Measurements from ENCODE around the gene BST2.

Gene BST2

GRCh38 chr19:17405250-17406045 is at the start of gene BST2:
TSS of gene BST2 (minus strand) at chr19:17405630. CDS start at chr19:17405575, 55 bp downstream.
- peak; percentile 74 for DNase-seq (ENCODE audit: low read depth, low spot score)

GRCh38 chr19:17454576-17455071 is 49.2 kb upstream of the BST2 start:
- DNase-seq (ENCODE audit: low read depth, low spot score): no peak

- no peak for DNase-seq (ENCODE audit: low read depth, low spot score)
Measured at GRCh38 chr19:17451820-17452219, 46.4 kb upstream of the BST2 start.

GRCh38 chr19:17450264-17451075 is 45.0 kb upstream of the BST2 start:
- no peak for DNase-seq (ENCODE audit: low read depth, low spot score)

GRCh38 chr19:17448131-17448967 is 42.9 kb upstream of the BST2 start, which contains the start of gene TMEM221:
TSS of gene TMEM221 (minus strand) at chr19:17448668. CDS start at chr19:17448462, 206 bp downstream.
- peak; percentile 38 for DNase-seq (ENCODE audit: low read depth, low spot score)

GRCh38 chr19:17447704-17448130 is 42.3 kb upstream of the BST2 start:
- no peak for DNase-seq (ENCODE audit: low read depth, low spot score)

- DNase-seq (ENCODE audit: low read depth, low spot score): no peak
Measured at GRCh38 chr19:17445526-17446165, 40.2 kb upstream of the BST2 start.

- DNase-seq (ENCODE audit: low read depth, low spot score): peak; percentile 66
Measured at GRCh38 chr19:17441241-17442021, 36.0 kb upstream of the BST2 start.

- no peak for DNase-seq (ENCODE audit: low read depth, low spot score)
Measured at GRCh38 chr19:17436874-17437267, 31.4 kb upstream of the BST2 start.

- DNase-seq (ENCODE audit: low read depth, low spot score): no peak
Measured at GRCh38 chr19:17436094-17436873, 30.9 kb upstream of the BST2 start.

GRCh38 chr19:17435218-17435617 is 29.8 kb upstream of the BST2 start:
- no peak for DNase-seq (ENCODE audit: low read depth, low spot score)

- DNase-seq (ENCODE audit: low read depth, low spot score): no peak
Measured at GRCh38 chr19:17431417-17431816, 26.0 kb upstream of the BST2 start.

GRCh38 chr19:17429641-17430113 is 24.2 kb upstream of the BST2 start:
- DNase-seq (ENCODE audit: low read depth, low spot score): no peak

GRCh38 chr19:17424743-17425365 is 19.4 kb upstream of the BST2 start:
- peak; percentile 88 for DNase-seq (ENCODE audit: low read depth, low spot score)

GRCh38 chr19:17423429-17424208 is 18.2 kb upstream of the BST2 start:
- no peak for DNase-seq (ENCODE audit: low read depth, low spot score)

- no peak for DNase-seq (ENCODE audit: low read depth, low spot score)
Measured at GRCh38 chr19:17421942-17422341, 16.5 kb upstream of the BST2 start.

- DNase-seq (ENCODE audit: low read depth, low spot score): peak; percentile 61
Measured at GRCh38 chr19:17420475-17420924, 15.1 kb upstream of the BST2 start.

Measured in ELF-1 (cell line).